ENCODE measurements around the gene PLEKHA4. TPM values are rescaled to one million over a fixed set of nuclear protein-coding genes. Genes with fewer than 3 reads are reported as not detected.
"Not testable (repeated sequence)": the region's sequence is repeated elsewhere in the genome, so short reads cannot be mapped to it uniquely, and the experiment has no call there.

PLEKHA4 gene
- polyA plus RNA-seq, 4 donors, result 20.4 to 28.7 (median 21.8) TPM

- peak in 1 of 4 donors; percentile 28 for DNase-seq (ENCODE audit: low read depth in 4 of 4, low spot score in 3 of 4)
These were observed 1.2 kb downstream of the PLEKHA4 start for GRCh38 chr19:48867123-48867745.

DNA sequence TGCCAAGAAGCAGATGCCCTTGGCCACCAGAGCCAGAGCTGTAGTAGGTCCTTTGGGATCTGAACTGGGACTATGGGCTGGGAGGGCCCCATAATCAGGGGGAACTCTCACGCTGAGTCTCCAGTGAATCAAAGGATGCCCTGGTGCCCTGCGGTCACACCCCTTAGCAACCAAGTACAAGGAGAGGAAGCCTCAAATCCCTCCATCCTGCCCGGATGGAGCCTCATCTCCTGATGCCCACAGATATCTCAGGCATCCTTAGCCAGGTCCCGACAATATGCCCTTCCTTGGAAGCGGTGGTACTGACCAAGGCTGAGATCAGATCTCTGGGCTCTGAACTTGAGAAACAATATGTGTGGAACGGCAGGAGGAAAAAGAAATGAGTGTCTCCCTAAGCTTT, 1.7 kb downstream of the PLEKHA4 start:
- no peak for DNase-seq (ENCODE audit: low read depth in 4 of 4, low spot score in 3 of 4)

DNA sequence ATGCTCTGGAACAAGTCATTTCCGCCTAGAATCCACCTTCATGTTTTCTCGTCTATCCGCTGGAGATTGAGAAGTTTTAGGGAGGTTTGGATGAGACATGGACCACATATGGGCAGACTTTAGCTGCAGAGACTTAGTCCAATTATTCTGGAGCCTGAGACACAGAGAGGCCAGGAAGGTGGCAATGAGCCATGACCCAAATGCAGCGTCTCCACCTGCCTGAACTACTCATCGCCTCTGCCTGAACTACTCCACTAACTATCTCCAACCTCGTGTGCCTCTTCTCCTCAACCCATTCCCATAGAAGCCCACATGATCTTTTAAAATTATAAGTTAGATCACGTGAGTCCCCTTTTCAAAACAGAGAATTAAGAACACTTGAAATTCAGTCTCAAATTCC, 5.6 kb downstream of the PLEKHA4 start:
- DNase-seq (ENCODE audit: low read depth in 4 of 4, low spot score in 3 of 4), result no peak

DNA sequence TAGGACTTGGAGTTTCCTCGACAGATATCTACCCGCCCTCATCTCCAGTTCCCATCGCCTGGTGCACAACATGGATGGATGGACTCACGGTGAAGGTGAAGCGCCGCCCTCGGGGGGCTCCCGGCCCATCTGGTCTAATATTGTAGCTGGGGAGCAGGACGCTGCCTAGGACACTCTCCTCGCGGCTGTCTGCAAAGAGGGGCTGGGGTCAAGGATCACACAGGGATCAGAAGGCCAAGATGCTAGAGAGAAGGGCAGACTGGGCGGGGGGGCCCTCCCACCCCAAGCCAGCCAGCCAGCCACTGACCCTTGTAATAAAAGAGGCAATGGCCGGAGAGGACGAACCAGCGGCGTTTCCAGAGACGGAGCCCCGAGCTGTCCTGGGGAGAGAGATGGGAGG, 7.1 kb downstream of the PLEKHA4 start:
- no peak for DNase-seq (ENCODE audit: low read depth in 4 of 4, low spot score in 3 of 4)

DNA sequence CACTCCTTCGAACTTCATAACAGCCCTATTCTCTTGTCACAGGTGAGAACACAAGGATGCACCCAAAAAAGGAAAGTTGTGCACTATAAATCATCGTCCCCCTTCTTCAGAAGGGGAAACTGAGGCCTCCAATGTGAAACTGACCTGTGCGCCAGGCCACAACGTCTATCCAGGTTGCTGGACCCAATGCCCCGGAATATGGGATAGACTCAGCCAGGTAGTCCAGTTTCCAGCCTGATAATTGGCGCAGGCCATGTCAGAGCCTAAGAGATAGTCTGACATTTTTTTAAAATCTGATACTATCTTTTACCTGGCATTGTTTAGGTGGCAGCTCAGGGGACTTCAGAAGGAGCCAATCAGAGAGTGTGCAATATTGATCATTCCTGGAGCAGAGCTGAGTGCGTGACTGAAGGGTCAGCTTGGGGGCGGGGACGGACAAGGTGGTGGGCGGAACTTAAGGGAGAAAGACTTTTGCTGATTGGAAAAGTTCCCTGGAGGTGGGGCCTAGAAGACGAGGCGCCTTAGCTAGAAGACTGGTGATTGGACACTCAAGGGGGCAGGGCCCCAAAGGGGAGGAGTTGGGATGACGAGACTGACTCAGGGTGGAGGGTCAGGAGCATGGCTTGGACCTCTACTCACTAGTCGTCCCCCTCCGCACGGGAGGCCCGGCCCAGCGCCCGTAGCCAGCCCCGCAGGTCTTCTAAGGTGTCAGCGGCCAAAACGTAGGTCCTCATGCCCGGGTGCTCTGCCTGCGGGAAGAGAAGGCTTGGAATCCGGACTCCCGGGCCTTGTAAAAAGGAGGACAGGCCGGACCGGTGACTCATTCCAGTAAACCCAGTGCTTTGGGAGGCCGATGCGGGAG, 8.5 kb downstream of the PLEKHA4 start:
- DNase-seq (ENCODE audit: low read depth in 4 of 4, low spot score in 3 of 4), result no peak

GRCh38 chr19:48858984-48859710, 9.3 kb downstream of the PLEKHA4 start:
- no peak for DNase-seq (ENCODE audit: low read depth in 4 of 4, low spot score in 3 of 4)

DNA sequence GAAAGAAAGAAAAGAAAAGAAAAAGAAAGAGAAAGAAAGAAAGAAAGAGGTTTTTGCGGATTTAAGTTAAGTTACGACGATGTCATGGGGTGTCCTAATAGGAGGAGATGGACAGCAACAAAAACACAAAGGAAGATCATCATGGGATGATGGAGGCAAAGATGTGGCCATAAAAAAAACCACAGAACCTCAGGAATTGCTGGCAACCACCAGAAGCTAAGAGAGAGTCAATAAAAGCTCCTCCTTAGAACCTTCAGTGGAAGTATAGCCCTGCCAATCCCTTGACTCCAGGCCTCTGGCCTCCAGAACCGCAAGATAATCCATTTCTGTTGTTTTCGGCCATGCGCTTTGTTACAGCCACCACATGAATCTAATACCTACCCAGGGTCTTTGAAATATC, 11.5 kb downstream of the PLEKHA4 start:
- DNase-seq (ENCODE audit: low read depth in 4 of 4, low spot score in 3 of 4), result no peak

DNA sequence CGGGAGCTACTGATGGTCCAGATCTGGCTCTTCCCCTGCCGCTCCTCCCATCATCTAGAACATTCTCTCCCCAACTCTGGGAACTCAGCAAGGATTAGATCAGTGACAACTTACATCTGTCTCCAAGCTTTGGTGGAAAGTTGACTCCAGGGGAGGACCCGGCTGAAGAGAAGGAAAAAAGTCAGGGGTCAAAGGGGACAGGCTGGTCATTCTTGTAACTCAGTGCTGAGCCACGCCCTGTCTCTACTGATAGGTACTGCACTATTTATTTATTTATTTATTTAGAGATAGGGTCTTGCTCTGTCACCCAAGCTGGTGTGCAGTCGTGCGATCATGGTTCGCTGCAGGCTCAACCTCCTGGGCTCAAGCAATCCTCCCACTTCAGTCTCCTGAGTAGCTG, 14.3 kb downstream of the PLEKHA4 start:
- no peak for DNase-seq (ENCODE audit: low read depth in 4 of 4, low spot score in 3 of 4)

DNA sequence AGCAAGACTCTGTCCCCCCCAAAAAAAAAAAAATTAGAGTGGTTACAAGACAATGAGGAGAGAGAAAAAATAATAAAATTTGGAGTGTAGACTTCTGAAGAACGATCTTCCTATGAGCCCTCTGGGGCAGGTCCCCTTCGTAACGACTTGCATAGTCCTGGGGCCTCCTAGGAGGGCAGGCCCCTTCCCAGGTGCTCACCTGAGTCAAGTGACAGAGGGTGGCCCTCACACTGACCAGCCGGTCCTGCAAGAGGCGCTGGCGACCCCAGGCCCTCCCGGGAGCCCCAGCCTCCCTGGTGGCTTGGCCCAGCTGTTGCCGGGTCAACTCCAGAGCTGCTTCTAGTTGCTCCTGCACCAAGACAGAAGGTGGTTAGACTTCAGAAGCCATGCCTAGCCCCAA, 14.9 kb downstream of the PLEKHA4 start:
- no peak for DNase-seq (ENCODE audit: low read depth in 4 of 4, low spot score in 3 of 4)

DNA sequence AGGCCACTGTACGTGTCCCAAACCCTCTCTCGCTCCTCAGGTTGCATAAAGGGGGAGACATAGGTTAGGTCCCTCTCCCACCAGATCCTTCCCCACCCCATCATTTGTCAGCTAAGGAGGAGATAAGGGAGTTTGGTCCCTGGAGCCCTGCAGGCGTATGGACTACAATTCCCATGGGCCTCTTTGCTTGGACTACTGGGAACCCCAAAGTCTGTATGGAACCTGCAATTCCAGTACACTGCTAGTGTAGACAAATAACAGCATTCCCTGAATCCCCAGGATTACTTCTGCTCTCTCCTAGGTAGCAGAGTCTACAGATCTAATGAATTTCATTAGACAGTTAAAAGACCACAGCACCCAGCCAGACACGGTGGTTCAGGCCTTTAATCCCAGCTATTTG, 16.1 kb downstream of the PLEKHA4 start:
- no peak for DNase-seq (ENCODE audit: low read depth in 4 of 4, low spot score in 3 of 4)

DNA sequence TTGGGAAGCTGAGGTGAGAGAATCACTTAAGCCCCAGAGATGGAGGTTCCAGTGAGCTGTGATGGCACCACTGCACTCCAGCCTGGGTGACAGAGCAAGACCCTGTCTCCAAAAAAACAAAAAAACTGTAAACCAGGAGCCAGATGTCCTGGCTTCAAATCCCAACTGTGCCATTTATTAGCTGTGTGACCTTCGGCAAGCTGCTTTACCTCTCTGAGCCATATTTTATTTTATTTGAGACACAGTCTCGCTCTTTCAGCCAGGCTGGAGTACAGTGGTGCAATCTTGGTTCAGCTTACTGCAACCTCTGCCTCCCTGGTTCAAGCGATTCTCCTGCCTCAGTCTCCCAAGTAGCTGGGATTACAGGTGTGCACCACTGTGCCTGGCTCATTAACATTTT, 21.8 kb downstream of the PLEKHA4 start:
- not testable (repeated sequence) for DNase-seq (ENCODE audit: low read depth in 4 of 4, low spot score in 3 of 4)

DNA sequence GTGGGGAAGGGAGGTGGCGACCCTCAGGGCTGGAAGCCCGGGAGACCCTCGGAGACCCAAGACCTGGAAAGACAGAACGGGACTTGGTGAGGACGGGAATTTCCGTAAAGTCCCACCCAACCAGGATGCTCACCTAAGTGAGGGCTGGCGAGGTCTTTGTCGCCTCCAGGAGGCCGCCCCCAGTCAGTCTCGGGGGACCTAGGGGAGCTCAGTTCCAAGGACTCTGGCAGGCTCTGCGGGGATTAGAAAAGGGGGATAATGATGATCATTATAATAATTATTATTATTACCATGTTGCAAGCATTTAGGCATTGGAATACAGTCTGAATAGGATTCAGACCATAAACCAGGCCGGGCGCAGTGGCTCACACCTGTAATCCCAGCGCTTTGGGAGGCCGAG, 23.0 kb downstream of the PLEKHA4 start:
- no peak for DNase-seq (ENCODE audit: low read depth in 4 of 4, low spot score in 3 of 4)

GRCh38 chr19:48844472-48844871, 23.9 kb downstream of the PLEKHA4 start:
- DNase-seq (ENCODE audit: low read depth in 4 of 4, low spot score in 3 of 4), result no peak

- peak in 3 of 4 donors; percentile 61 to 65 (median 63) for DNase-seq (ENCODE audit: low read depth in 4 of 4, low spot score in 3 of 4)
These were observed 25.6 kb downstream of the PLEKHA4 start for GRCh38 chr19:48842789-48843162.

GRCh38 chr19:48841571-48841970, 26.8 kb downstream of the PLEKHA4 start:
- no peak for DNase-seq (ENCODE audit: low read depth in 4 of 4, low spot score in 3 of 4)

DNA sequence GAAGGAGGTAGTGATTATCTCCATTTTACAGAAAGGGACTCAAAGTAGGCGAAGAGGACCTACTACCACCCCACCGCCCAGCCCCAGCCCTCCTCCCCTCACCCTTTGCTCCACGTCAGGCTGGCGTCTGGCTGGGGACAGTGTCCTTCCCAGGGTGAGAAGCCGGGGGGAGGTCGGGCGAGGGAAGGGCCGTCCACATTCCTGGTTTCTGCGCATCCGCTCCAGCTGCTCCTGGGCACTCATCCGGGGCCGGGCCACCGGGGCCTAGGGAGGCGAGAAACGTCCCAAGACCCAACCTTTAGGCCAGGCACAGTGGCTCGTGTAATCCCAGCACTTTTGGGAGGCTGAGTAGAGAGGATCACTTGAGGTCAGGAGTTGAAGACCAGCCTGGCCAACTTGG, 27.4 kb downstream of the PLEKHA4 start:
- DNase-seq (ENCODE audit: low read depth in 4 of 4, low spot score in 3 of 4), result no peak

DNA sequence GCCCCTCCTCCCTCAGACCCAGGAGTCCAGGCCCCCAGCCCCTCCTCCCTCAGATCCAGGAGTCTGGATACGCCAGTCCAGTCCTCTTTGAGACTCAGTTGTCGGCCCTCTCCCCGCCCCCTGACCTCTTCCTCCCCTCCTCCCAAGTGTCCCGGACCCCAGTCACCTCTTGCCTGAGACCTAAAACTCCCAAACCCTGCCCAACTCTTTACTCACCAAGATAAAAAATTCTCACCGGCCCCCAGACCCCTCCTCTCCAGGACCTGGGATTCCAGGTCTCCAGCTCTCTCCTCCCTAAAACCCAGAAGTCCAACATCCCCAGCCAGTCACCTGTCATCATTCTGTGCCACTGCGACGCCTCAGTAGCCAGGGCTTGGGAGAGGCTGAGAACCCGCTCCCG, 30.7 kb downstream of the PLEKHA4 start:
- no peak for DNase-seq (ENCODE audit: low read depth in 4 of 4, low spot score in 3 of 4)

- peak in 3 of 4 donors; percentile 49 to 75 (median 71) for DNase-seq (ENCODE audit: low read depth in 4 of 4, low spot score in 3 of 4)
These were observed 31.3 kb downstream of the PLEKHA4 start for GRCh38 chr19:48837051-48837524.

- peak in 3 of 4 donors; percentile 41 to 63 (median 58) for DNase-seq (ENCODE audit: low read depth in 4 of 4, low spot score in 3 of 4)
These were observed 32.1 kb downstream of the PLEKHA4 start, which contains the start of gene HSD17B14 for GRCh38 chr19:48836089-48837017. TSS of gene HSD17B14 (minus strand) at chr19:48836491. CDS start at chr19:48836411, 80 bp downstream.

DNA sequence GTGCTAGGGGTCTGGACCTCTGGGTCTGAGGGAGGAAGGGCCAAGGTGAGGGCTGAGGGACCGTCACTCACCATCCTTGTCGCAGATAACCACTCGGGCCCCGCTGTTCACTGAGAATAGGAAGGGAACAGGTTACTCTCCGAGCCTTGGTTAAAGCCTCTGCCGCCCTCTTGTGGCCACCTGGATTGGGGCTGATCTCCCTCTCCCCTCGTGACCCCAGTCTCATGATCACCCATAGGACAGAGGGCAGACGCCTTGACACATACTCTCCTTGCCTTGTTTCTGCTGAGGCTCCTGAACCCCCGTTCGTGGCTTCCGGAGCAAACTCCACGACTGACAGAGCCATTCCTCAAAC, 32.7 kb downstream of the PLEKHA4 start:
- peak; percentile 77 to 83 (median 82) for DNase-seq (ENCODE audit: low read depth in 4 of 4, low spot score in 3 of 4)
